Nephron (organoid): Measurements from ENCODE around the gene TYW5.
A peak's percentile ranks its signal among the peaks of the same experiment; 100 is the strongest.

ENCODE experiments used
- H3K27ac Mint-ChIP-seq, 3 experiments: 2 replicates each; pipeline ENCODE4 v1.8.0; 2020; ENCODE audit warnings: mixed read lengths in 3 of 3, mild to moderate bottlenecking in 2 of 3, moderate library complexity in 1 of 3
- H3K27me3 Mint-ChIP-seq: 2 replicates; pipeline ENCODE4 v1.8.0; 2021; ENCODE audit warnings: low read depth, mild to moderate bottlenecking, moderate library complexity, mixed read lengths
- H3K36me3 Mint-ChIP-seq: 2 replicates; pipeline ENCODE4 v1.8.0; 2020; ENCODE audit warnings: low read depth, mixed read lengths
- H3K4me1 Mint-ChIP-seq: 2 replicates; pipeline ENCODE4 v1.8.0; 2020; ENCODE audit warnings: mixed read lengths
- H3K4me3 Mint-ChIP-seq, 3 experiments: 2 replicates each; pipeline ENCODE4 v1.8.0; 2020; ENCODE audit warnings: mild to moderate bottlenecking in 3 of 3, mixed read lengths in 3 of 3, moderate library complexity in 2 of 3
- H3K9me3 Mint-ChIP-seq: 2 replicates; pipeline ENCODE4 v1.8.0; 2020; ENCODE audit warnings: mixed read lengths
- TF ChIP-seq, protein P1 (sequence below), 3 experiments: fragments of 200-600 bp; sonication (generic); IDR thresholded peaks; one replicate each; pipeline ENCODE4 v1.5.0; 2021; ENCODE audit warnings: antibody characterized with exemption in 3 of 3; ENCODE audit not compliant: unreplicated experiment in 3 of 3

The TYW5 gene

DNA sequence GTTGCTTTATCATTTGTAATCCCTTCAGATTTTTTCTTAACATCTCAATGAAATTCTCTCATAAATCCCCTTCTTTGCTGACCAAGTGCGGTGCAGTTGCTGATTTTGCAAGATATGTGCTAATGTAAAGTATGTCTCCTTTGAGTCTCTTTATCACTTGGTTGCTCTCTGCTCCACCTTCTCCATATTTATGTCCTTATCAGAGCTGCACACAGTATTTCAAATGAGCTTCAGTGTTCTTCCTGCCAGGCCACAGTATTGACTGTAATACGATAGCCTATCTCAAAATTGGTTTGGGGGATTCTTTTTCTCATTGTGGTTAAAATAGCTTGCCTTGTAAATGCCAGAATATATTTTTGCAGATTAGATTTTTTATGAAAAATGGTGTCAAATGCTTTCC, 32.3 kb upstream of the TYW5 start:
- TF ChIP-seq, protein P1, sequence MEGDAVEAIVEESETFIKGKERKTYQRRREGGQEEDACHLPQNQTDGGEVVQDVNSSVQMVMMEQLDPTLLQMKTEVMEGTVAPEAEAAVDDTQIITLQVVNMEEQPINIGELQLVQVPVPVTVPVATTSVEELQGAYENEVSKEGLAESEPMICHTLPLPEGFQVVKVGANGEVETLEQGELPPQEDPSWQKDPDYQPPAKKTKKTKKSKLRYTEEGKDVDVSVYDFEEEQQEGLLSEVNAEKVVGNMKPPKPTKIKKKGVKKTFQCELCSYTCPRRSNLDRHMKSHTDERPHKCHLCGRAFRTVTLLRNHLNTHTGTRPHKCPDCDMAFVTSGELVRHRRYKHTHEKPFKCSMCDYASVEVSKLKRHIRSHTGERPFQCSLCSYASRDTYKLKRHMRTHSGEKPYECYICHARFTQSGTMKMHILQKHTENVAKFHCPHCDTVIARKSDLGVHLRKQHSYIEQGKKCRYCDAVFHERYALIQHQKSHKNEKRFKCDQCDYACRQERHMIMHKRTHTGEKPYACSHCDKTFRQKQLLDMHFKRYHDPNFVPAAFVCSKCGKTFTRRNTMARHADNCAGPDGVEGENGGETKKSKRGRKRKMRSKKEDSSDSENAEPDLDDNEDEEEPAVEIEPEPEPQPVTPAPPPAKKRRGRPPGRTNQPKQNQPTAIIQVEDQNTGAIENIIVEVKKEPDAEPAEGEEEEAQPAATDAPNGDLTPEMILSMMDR (IDR thresholded peaks at IDR 0.05; ENCODE audit: unreplicated experiment in 3 of 3): no peak
- H3K27me3 Mint-ChIP-seq: no peaks in the 10 kb centered on the region
- no peak overlapping the region for H3K4me3 Mint-ChIP-seq
- no peaks in the 10 kb centered on the region for H3K36me3 Mint-ChIP-seq
- peaks cover 28% of the 10 kb centered on the region for H3K4me1 Mint-ChIP-seq
- H3K9me3 Mint-ChIP-seq: no peaks in the 10 kb centered on the region
- no peak overlapping the region for H3K27ac Mint-ChIP-seq

DNA sequence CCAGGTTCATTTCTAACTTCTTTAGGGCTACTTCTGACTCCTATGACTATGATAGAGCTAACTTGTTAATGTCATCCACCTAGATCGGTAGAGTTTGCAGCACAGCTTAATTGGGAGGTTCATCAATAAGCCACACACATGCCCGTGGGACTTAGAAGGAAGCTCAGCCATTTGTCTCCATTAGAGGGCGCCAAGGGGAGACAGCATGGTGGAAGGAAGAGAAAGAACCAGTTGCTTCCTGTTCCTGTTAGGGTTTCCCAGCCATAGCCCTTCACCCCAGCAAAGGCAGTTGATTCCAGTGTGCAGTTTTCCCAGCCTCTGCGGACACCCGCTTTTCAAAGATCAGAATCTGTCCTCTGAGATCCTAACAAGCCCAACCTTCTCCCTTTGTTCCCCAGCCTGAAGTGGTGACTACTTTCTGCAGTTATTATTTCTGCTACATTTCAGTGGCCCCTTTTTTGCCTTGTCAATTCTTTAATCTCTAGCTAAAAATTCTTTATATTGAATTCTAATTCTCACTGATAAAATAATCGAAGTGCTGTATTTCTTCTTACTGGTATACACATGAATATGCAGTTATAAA, 30.4 kb upstream of the TYW5 start:
- H3K27me3 Mint-ChIP-seq: no peaks in the 10 kb centered on the region
- TF ChIP-seq, protein P1 (IDR thresholded peaks at IDR 0.05; ENCODE audit: unreplicated experiment in 3 of 3): peak; percentile 42 to 60 (median 56)
- peak overlapping the region in 2 of 3 experiments; percentile 27 to 73 for H3K27ac Mint-ChIP-seq
- H3K4me1 Mint-ChIP-seq: peaks cover 38% of the 10 kb centered on the region
- no peak overlapping the region for H3K4me3 Mint-ChIP-seq
- no peaks in the 10 kb centered on the region for H3K36me3 Mint-ChIP-seq
- H3K9me3 Mint-ChIP-seq: no peaks in the 10 kb centered on the region

DNA sequence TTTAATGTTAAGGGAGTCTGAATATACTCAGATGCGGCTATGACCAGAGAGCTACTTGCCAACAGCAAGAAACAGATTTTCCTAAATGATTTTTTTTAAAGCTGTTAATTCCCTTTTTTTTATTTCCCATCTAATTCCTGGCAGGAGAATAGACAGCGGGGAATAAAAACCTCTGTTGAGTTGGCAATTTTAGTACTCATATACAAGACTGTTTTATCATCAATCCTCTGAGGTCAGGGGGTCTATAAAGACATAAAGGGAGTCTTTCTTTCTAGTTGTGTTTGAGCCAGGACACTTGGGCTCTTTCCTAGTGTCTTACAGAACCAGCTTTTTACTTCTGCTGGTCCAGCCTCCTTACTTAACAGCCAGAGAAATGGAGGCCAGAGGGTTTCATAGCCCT, 29.5 kb upstream of the TYW5 start:
- Mint-ChIP-seq H3K27ac (peak overlapping the region in 1 of 3 experiments; percentile 63), H3K27me3 (no peaks in the 10 kb centered on the region), H3K4me3 (no peak overlapping the region), H3K36me3 (no peaks in the 10 kb centered on the region), H3K4me1 (peaks cover 44% of the 10 kb centered on the region), H3K9me3 (no peaks in the 10 kb centered on the region)
- TF ChIP-seq, protein P1 (IDR thresholded peaks at IDR 0.05; ENCODE audit: unreplicated experiment in 3 of 3): no peak

DNA sequence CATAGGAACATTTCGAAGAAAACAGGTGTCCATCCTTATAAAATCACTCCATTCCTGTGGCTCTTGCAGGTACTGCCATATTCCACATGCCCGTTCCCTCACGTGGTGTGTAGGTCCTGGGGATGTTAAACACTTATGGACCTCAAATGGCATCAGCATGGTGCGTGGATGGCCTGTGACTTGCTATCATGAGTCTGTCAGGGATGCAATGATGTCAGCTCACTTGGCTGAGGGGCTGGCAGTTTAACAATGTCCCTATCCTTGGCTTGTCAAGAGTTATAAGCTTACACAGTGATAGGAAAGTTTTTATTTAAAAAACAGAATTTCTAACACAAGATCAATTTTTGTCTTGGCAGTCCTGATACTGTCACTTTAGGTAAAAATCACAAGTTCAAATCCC, 28.9 kb upstream of the TYW5 start:
- H3K27ac Mint-ChIP-seq: peak overlapping the region in 1 of 3 experiments; percentile 63
- H3K36me3 Mint-ChIP-seq: no peaks in the 10 kb centered on the region
- H3K27me3 Mint-ChIP-seq: no peaks in the 10 kb centered on the region
- no peak overlapping the region for H3K4me3 Mint-ChIP-seq
- peaks cover 47% of the 10 kb centered on the region for H3K4me1 Mint-ChIP-seq
- TF ChIP-seq, protein P1 (IDR thresholded peaks at IDR 0.05; ENCODE audit: unreplicated experiment in 3 of 3): no peak
- no peaks in the 10 kb centered on the region for H3K9me3 Mint-ChIP-seq

DNA sequence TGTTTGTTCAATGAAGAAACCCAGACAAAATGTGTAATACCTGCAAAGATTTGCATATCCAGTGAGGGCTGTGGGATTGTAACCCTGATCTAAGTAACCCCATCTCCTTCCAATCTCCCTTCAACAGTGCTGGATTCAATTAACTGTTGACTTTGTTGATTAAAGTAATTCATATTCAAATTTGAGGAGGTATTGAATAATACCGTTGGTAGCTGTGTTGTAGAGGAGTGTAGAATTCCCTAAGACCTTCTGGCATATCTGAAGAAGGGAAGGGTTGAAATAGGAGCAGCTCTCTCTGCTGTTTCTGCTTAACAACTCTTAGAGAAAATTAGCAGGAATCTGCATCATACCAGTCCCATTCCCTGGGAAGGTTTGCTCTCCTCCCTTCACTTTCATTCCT, 28.2 kb upstream of the TYW5 start:
- peak overlapping the region; percentile 27 to 65 (median 62) for H3K27ac Mint-ChIP-seq
- TF ChIP-seq, protein P1 (IDR thresholded peaks at IDR 0.05; ENCODE audit: unreplicated experiment in 3 of 3): no peak
- no peaks in the 10 kb centered on the region for H3K27me3 Mint-ChIP-seq
- no peaks in the 10 kb centered on the region for H3K36me3 Mint-ChIP-seq
- no peaks in the 10 kb centered on the region for H3K9me3 Mint-ChIP-seq
- peaks cover 52% of the 10 kb centered on the region for H3K4me1 Mint-ChIP-seq
- H3K4me3 Mint-ChIP-seq: no peak overlapping the region

DNA sequence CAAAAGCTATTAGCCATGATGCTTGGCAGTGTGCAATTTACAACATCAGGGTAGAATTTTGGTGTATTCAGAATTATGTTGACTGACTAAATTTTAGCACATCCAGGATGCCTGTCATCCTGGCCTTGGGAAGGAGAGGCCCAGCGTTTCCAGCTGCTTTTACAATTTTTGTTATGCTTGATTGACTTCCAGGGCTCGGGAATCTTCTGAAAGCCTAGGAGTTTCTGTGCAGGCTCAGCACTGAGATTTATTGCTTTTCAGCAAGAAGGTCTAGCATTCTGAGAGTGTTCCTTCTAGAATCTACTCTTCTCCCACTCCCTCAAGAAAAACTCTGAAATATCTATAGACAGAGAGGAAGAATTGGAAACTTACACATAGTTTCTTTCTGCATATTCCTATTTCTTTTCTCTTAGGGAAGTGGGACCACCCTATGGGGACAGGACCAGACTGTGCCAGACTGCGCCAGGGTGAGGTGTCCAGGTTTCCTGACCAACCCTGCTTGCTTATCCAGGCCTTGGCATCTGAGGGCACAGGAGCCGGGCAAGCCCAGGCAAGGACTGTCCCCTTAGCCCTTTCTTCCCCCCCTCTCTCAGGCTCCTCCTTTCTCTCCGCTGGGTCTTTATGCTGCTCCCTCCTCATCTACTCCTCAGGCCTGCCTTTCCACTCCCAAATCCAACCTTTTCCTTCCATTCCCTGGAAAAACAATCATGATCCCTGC, 27.0 kb upstream of the TYW5 start:
- TF ChIP-seq, protein P1 (IDR thresholded peaks at IDR 0.05; ENCODE audit: unreplicated experiment in 3 of 3): no peak
- Mint-ChIP-seq H3K4me3 (no peak overlapping the region), H3K27ac (peak overlapping the region; percentile 41 to 73 (median 65)), H3K36me3 (no peaks in the 10 kb centered on the region), H3K9me3 (no peaks in the 10 kb centered on the region), H3K27me3 (no peaks in the 10 kb centered on the region), H3K4me1 (peaks cover 60% of the 10 kb centered on the region)
